Measurements from ENCODE around the gene NEK5. TPM values are rescaled to one million over a fixed set of nuclear protein-coding genes. Genes with fewer than 3 reads are reported as not detected.
A peak's percentile ranks its signal among the peaks of the same experiment; 100 is the strongest.

The NEK5 gene
- total and polyA plus RNA-seq, 2 of the 8 experiments (the other 6 are each of a cell fraction or from before 2014, with no cell fraction given) = 0.12 to 0.35 TPM

GRCh38 chr13:51999510-51999911, 129.4 kb downstream of the NEK5 start:
- Histone ChIP-seq H3K4me3 (ENCODE audit: extremely low read depth in 1 of 4, insufficient read depth in 2 of 4, low read depth in 3 of 4, low read length in 4 of 4) (no peak overlapping the region), H3K9me3 (ENCODE audit: insufficient read depth in 2 of 2, low read depth in 1 of 2, low read length in 1 of 2) (no peaks in the 10 kb centered on the region), H2AFZ (ENCODE audit: low read length) (no peak overlapping the region), H2BK12ac (ENCODE audit: low read depth, low read length) (peak overlapping the region; percentile 0; the same call in 1 of the 2 replicates), H4K5ac (ENCODE audit: insufficient read length, low read depth, low read length) (no peak overlapping the region), H3K18ac (ENCODE audit: extremely low read depth, low read length) (no peak overlapping the region), H3K27me3 (replicated peaks in 1 of 4; ENCODE audit: control insufficient read depth in 3 of 4, extremely low read depth in 1 of 4, insufficient read depth in 3 of 4, low read length in 3 of 4) (no peaks in the 10 kb centered on the region; a peak in 1 of 7 replicates), H3K23me2 (ENCODE audit: low read depth, low read length) (peaks cover 2% of the 10 kb centered on the region; the same call in 1 of the 2 replicates), H3K23ac (ENCODE audit: insufficient read length) (no peak overlapping the region), H3K4me1 (replicated peaks in 1 of 4; ENCODE audit: control insufficient read depth in 3 of 4, insufficient read depth in 4 of 4, low read length in 3 of 4) (peaks cover 0 to 19% (median 14%) of the 10 kb centered on the region in 4 experiments; a peak in 5 of 7 replicates), H2BK120ac (replicated peaks; ENCODE audit: low read depth, low read length) (no peak overlapping the region), H3K79me2 (ENCODE audit: control insufficient read depth in 1 of 2, insufficient read depth in 2 of 2, low read length in 2 of 2) (no peaks in the 10 kb centered on the region), H4K20me1 (replicated peaks in 1 of 2; ENCODE audit: control insufficient read depth in 1 of 2, insufficient read depth in 2 of 2, low read length in 2 of 2) (no peaks in the 10 kb centered on the region), H3K9ac (replicated peaks in 1 of 4; ENCODE audit: extremely low read depth in 1 of 4, low read depth in 3 of 4, low read length in 3 of 4) (no peak overlapping the region), H3K4me2 (ENCODE audit: insufficient read depth in 1 of 2, low read depth in 2 of 2, low read length in 2 of 2) (peak overlapping the region in 1 of 2 experiments; percentile 43; a peak in 1 of 4 replicates), H2BK20ac (ENCODE audit: low read length) (no peak overlapping the region), H4K8ac (ENCODE audit: extremely low read depth, insufficient read depth, low read length) (no peak overlapping the region; the same call in 1 of the 2 replicates), H2BK15ac (ENCODE audit: low read length) (0 out of 2 replicates have a peak overlapping the region, but pooled peaks have one; percentile 1), H2BK5ac (ENCODE audit: low read depth, low read length) (no peak overlapping the region), H3K27ac (ENCODE audit: low read depth, low read length) (no peak overlapping the region), H3K4ac (replicated peaks; ENCODE audit: insufficient read length, low read depth, low read length) (no peak overlapping the region), H3K14ac (ENCODE audit: insufficient read length) (no peak overlapping the region), H3K79me1 (ENCODE audit: low read depth, low read length) (0 out of 2 replicates have a peak, but pooled peaks cover 3% of the 10 kb centered on the region), H3K56ac (replicated peaks; ENCODE audit: insufficient read length, low read depth, low read length) (no peak overlapping the region), H4K91ac (replicated peaks; ENCODE audit: insufficient read length, low read length) (peak overlapping the region; percentile 23), H3K36me3 (ENCODE audit: control insufficient read depth in 2 of 4, insufficient read depth in 4 of 4, low read length in 3 of 4) (no peaks in the 10 kb centered on the region), H2AK5ac (ENCODE audit: low read depth, low read length) (no peak overlapping the region)
- no peak for FAIRE-seq
- DNase-seq (ENCODE audit: low read depth in 1 of 2, low spot score in 2 of 2) = no peak
- ChIA-PET POLR2A (ENCODE audit: partially characterized antibody) (interaction anchor here (1.2 kb wide), 1 partner anchor 13 kb away, joined by 5 read pairs; the partner anchor contains the start of gene ALG11), CTCF (ENCODE audit: partially characterized antibody) (interaction anchor here (0.6 to 6.7 kb wide), 19 partner anchors 9 to 655 kb away, joined by 3 to 107 read pairs (median 4); partner anchors contain the start of genes ALG11, ATP7B and NEK5)
- TF ChIP-seq BACH1 (IDR thresholded peaks at IDR 0.05; ENCODE audit: low read length) = no peak
- no peak for TF ChIP-seq ASH2L (IDR thresholded peaks at IDR 0.05; ENCODE audit: low read length)
- no peak for TF ChIP-seq SIN3A (conservative IDR thresholded peaks at IDR 0.05 in 1 of 2, IDR thresholded peaks at IDR 0.05 in 1 of 2; ENCODE audit: low read depth in 1 of 2, low read length in 2 of 2)
- TF ChIP-seq ZNF274 (IDR thresholded peaks at IDR 0.05; ENCODE audit: borderline replicate concordance, extremely low read depth, low read length) = no peak
- TF ChIP-seq USF2 (IDR thresholded peaks at IDR 0.05; ENCODE audit: low read length) = no peak
- no peak for TF ChIP-seq KDM1A (IDR thresholded peaks at IDR 0.05; ENCODE audit: borderline replicate concordance, low read length)
- no peak for TF ChIP-seq E2F6 (IDR thresholded peaks at IDR 0.05)
- TF ChIP-seq JUND (IDR thresholded peaks at IDR 0.05; ENCODE audit: low read length) = no peak
- no peak for TF ChIP-seq JUN (IDR thresholded peaks at IDR 0.05; ENCODE audit: low read depth, low read length)
- no peak for TF ChIP-seq NRF1 (IDR thresholded peaks at IDR 0.05; ENCODE audit: low read depth, low read length)
- WGBS, 2 experiments (ENCODE audit: extremely low coverage in 1 of 2, insufficient coverage in 1 of 2, insufficient read length in 1 of 2, insufficient replicate concordance in 2 of 2, low coverage in 1 of 2, low lambda C conversion rate in 2 of 2, missing lambda C conversion rate in 1 of 2) = 91% methylated on average over 12 of the region's 13 CpGs; no CpG with 5 or more reads in 1 of the 2 experiments

All from H1 (cell line).